Measurements from ENCODE around the gene PLEKHA4. TPM values are rescaled to one million over a fixed set of nuclear protein-coding genes. Genes with fewer than 3 reads are reported as not detected.

The PLEKHA4 gene
- total RNA-seq, 1 donor from 2014 or later, result 21.2 TPM

- Histone ChIP-seq H3K4me1 (peaks cover 17% of the 10 kb centered on the region), H3K4me3 (no peak overlapping the region), H3K27ac (no peak overlapping the region), H3K36me3 (peaks cover 15% of the 10 kb centered on the region), H3K27me3 (ENCODE audit: low read depth) (no peaks in the 10 kb centered on the region), H3K9me3 (no peaks in the 10 kb centered on the region)
- no peak for DNase-seq
- TF ChIP-seq CTCF (IDR thresholded peaks at IDR 0.05), result no peak
- intact Hi-C loops (cut with DNase I), result no loop called here
- no peak for ATAC-seq
Measured at GRCh38 chr19:48799358-48800300, 68.8 kb downstream of the PLEKHA4 start.

GRCh38 chr19:48798937-48799336, 69.5 kb downstream of the PLEKHA4 start:
- intact Hi-C loops (cut with DNase I), result no loop called here

GRCh38 chr19:48797103-48797502, 71.3 kb downstream of the PLEKHA4 start:
- Histone ChIP-seq H3K4me3 (no peak overlapping the region), H3K27me3 (ENCODE audit: low read depth) (no peaks in the 10 kb centered on the region), H3K4me1 (peaks cover 18% of the 10 kb centered on the region), H3K9me3 (no peaks in the 10 kb centered on the region), H3K36me3 (peaks cover 12% of the 10 kb centered on the region), H3K27ac (no peak overlapping the region)
- intact Hi-C loops (cut with DNase I), result no loop called here
- no peak for TF ChIP-seq CTCF (IDR thresholded peaks at IDR 0.05)
- no peak for DNase-seq
- no peak for ATAC-seq

More at GRCh38 chr19:48798937-48799336, 69.5 kb downstream of the PLEKHA4 start:
- no peak for TF ChIP-seq CTCF (IDR thresholded peaks at IDR 0.05)
- Histone ChIP-seq H3K4me1 (peaks cover 18% of the 10 kb centered on the region), H3K9me3 (no peaks in the 10 kb centered on the region), H3K4me3 (no peak overlapping the region), H3K27me3 (ENCODE audit: low read depth) (no peaks in the 10 kb centered on the region), H3K36me3 (peaks cover 12% of the 10 kb centered on the region), H3K27ac (no peak overlapping the region)
- no peak for DNase-seq
- no peak for ATAC-seq

GRCh38 chr19:48796298-48797083, 71.9 kb downstream of the PLEKHA4 start:
- DNase-seq (no peak), ATAC-seq (no peak)
- H3K9me3 ChIP-seq, result no peaks in the 10 kb centered on the region
- intact Hi-C loops (cut with DNase I), result no loop called here
- TF ChIP-seq CTCF (IDR thresholded peaks at IDR 0.05), result no peak
- no peak overlapping the region for H3K4me3 ChIP-seq
- H3K27me3 ChIP-seq (ENCODE audit: low read depth), result no peaks in the 10 kb centered on the region
- peaks cover 18% of the 10 kb centered on the region for H3K4me1 ChIP-seq
- peak overlapping the region; percentile 71 for H3K27ac ChIP-seq
- peaks cover 12% of the 10 kb centered on the region for H3K36me3 ChIP-seq

- peaks cover 18% of the 10 kb centered on the region for H3K4me1 ChIP-seq
- no peaks in the 10 kb centered on the region for H3K27me3 ChIP-seq (ENCODE audit: low read depth)
- intact Hi-C loops (cut with DNase I), result no loop called here
- TF ChIP-seq CTCF (IDR thresholded peaks at IDR 0.05), result no peak
- H3K27ac ChIP-seq, result peak overlapping the region; percentile 71
- no peaks in the 10 kb centered on the region for H3K9me3 ChIP-seq
- H3K4me3 ChIP-seq, result peak overlapping the region; percentile 58
- peaks cover 12% of the 10 kb centered on the region for H3K36me3 ChIP-seq
- no peak for DNase-seq
- ATAC-seq, result peak; percentile 4 to 11
Measured at GRCh38 chr19:48795685-48796070, 72.7 kb downstream of the PLEKHA4 start.
